ENCODE measurements around the gene NSFL1C.

The NSFL1C gene

GRCh38 chr20:1466211-1467081 is at the start of gene NSFL1C:
NSFL1C (minus strand) TSS chr20:1466849; CDS start chr20:1466824, 25 bp downstream.
- 0 out of 2 replicates have a peak, but pooled peaks cover 1% of the 10 kb centered on the region for H3K27me3 ChIP-seq (replicated peaks; ENCODE audit: control insufficient read depth, insufficient read depth, low read length)
- H3K4me3 ChIP-seq (replicated peaks; ENCODE audit: low read depth, low read length) = peak within 1 kb of the TSS; percentile 93
- H3K36me3 ChIP-seq (ENCODE audit: control insufficient read depth, insufficient read depth, low read length) = no peaks in the 10 kb centered on the region
- DNase-seq (ENCODE audit: extremely low read depth, insufficient read length) = peak; percentile 97
- TF ChIP-seq CTCF (IDR thresholded peaks at IDR 0.05; ENCODE audit: insufficient read depth, low read length, poor library complexity, severe bottlenecking) = peak; percentile 93

- DNase-seq (ENCODE audit: extremely low read depth, insufficient read length) = no peak
- Histone ChIP-seq H3K27me3 (replicated peaks; ENCODE audit: control insufficient read depth, insufficient read depth, low read length) (peaks cover 1% of the 10 kb centered on the region; the same call in 1 of the 2 replicates), H3K36me3 (ENCODE audit: control insufficient read depth, insufficient read depth, low read length) (no peaks in the 10 kb centered on the region), H3K4me3 (replicated peaks; ENCODE audit: low read depth, low read length) (no peak overlapping the region)
- no peak for TF ChIP-seq CTCF (IDR thresholded peaks at IDR 0.05; ENCODE audit: insufficient read depth, low read length, poor library complexity, severe bottlenecking)
These were observed 47.2 kb upstream of the NSFL1C start for GRCh38 chr20:1513801-1514200.

- TF ChIP-seq CTCF (IDR thresholded peaks at IDR 0.05; ENCODE audit: insufficient read depth, low read length, poor library complexity, severe bottlenecking) = peak; percentile 59
- DNase-seq (ENCODE audit: extremely low read depth, insufficient read length) = no peak
- H3K36me3 ChIP-seq (ENCODE audit: control insufficient read depth, insufficient read depth, low read length) = no peaks in the 10 kb centered on the region
- peaks cover 2% of the 10 kb centered on the region for H3K27me3 ChIP-seq (replicated peaks; ENCODE audit: control insufficient read depth, insufficient read depth, low read length)
- H3K4me3 ChIP-seq (replicated peaks; ENCODE audit: low read depth, low read length) = no peak overlapping the region
These were observed 42.6 kb upstream of the NSFL1C start for GRCh38 chr20:1509237-1509636.

- DNase-seq (ENCODE audit: extremely low read depth, insufficient read length) = no peak
- TF ChIP-seq CTCF (IDR thresholded peaks at IDR 0.05; ENCODE audit: insufficient read depth, low read length, poor library complexity, severe bottlenecking) = no peak
- Histone ChIP-seq H3K4me3 (replicated peaks; ENCODE audit: low read depth, low read length) (no peak overlapping the region), H3K27me3 (replicated peaks; ENCODE audit: control insufficient read depth, insufficient read depth, low read length) (peaks cover 2% of the 10 kb centered on the region), H3K36me3 (ENCODE audit: control insufficient read depth, insufficient read depth, low read length) (no peaks in the 10 kb centered on the region)
These were observed 41.9 kb upstream of the NSFL1C start for GRCh38 chr20:1508574-1508973.

GRCh38 chr20:1507276-1507675 is 40.6 kb upstream of the NSFL1C start:
- DNase-seq (ENCODE audit: extremely low read depth, insufficient read length) = no peak
- no peak overlapping the region for H3K4me3 ChIP-seq (replicated peaks; ENCODE audit: low read depth, low read length)
- peaks cover 2% of the 10 kb centered on the region for H3K27me3 ChIP-seq (replicated peaks; ENCODE audit: control insufficient read depth, insufficient read depth, low read length)
- no peak for TF ChIP-seq CTCF (IDR thresholded peaks at IDR 0.05; ENCODE audit: insufficient read depth, low read length, poor library complexity, severe bottlenecking)
- H3K36me3 ChIP-seq (ENCODE audit: control insufficient read depth, insufficient read depth, low read length) = no peaks in the 10 kb centered on the region
